AG04449 (cell line): ENCODE results near the gene TMEM119.

Experiments
- CTCF ChIA-PET: fragments of 350-600 bp; formaldehyde crosslinking; extraction: SDS; loops from one replicate; lab custom pipeline; 2021; ENCODE audit warnings: antibody characterized with exemption; lab: Yijun Ruan, JAX
- POLR2A ChIA-PET: fragments of 400-600, 350-600 bp; formaldehyde crosslinking; extraction: SDS; loops from one replicate; lab custom pipeline; 2020; ENCODE audit warnings: antibody characterized with exemption, inconsistent platforms; lab: Yijun Ruan, JAX
- DNase-seq: peaks from one replicate; pipeline ENCODE4 v3.0.0-alpha.2; 2010; ENCODE audit warnings: low read depth, low spot score
- H3K4me3 ChIP-seq: 2 replicates; pipeline ENCODE4 v1.5.1; 2011; ENCODE audit warnings: low read depth, mild to moderate bottlenecking, control low read depth, low read length
- CTCF ChIP-seq: IDR thresholded peaks from one replicate; pipeline ENCODE4 v1.5.1; 2011; ENCODE audit warnings: mild to moderate bottlenecking, moderate library complexity, low read length, control low read depth, inconsistent platforms; ENCODE audit not compliant: insufficient read depth; ENCODE audit errors: missing control alignments

Gene TMEM119

GRCh38 chr12:108582978-108583770, 14.7 kb downstream of the TMEM119 start:
- CTCF ChIA-PET: interaction anchor here (1.1 to 1.8 kb wide), 4 partner anchors 12 to 35 kb away, joined by 3 to 12 read pairs (median 5); no protein-coding TSS in a partner anchor
- POLR2A ChIA-PET: interaction anchor here (0.6 kb wide), 1 partner anchor 10 kb away, joined by 3 read pairs; no protein-coding TSS in a partner anchor
- no peak for DNase-seq
- no peak for TF ChIP-seq CTCF
- H3K4me3 ChIP-seq: no peak overlapping the region

GRCh38 chr12:108582509-108582908, 15.4 kb downstream of the TMEM119 start:
- POLR2A ChIA-PET: no interaction called here

GRCh38 chr12:108581311-108582227, 16.3 kb downstream of the TMEM119 start:
- H3K4me3 ChIP-seq: no peak overlapping the region
- ChIA-PET POLR2A (no interaction called here), CTCF (interaction anchor here (1.1 to 3.8 kb wide), 4 partner anchors 11 to 37 kb away, joined by 4 to 27 read pairs (median 5); no protein-coding TSS in a partner anchor)
- no peak for DNase-seq
- TF ChIP-seq CTCF: no peak

More at GRCh38 chr12:108582509-108582908, 15.4 kb downstream of the TMEM119 start:
- no peak for TF ChIP-seq CTCF
- DNase-seq: no peak
- CTCF ChIA-PET: interaction anchor here (1.1 to 3.8 kb wide), 3 partner anchors 12 to 36 kb away, joined by 5 to 27 read pairs (median 5); no protein-coding TSS in a partner anchor
- no peak overlapping the region for H3K4me3 ChIP-seq

GRCh38 chr12:108580531-108580930, 17.4 kb downstream of the TMEM119 start:
- no peak for DNase-seq
- POLR2A ChIA-PET: interaction anchor here (1.1 kb wide), 1 partner anchor 29 kb away, joined by 3 read pairs; no protein-coding TSS in a partner anchor
- no peak overlapping the region for H3K4me3 ChIP-seq
- CTCF ChIA-PET: interaction anchor here (3.8 kb wide), 1 partner anchor 38 kb away, joined by 27 read pairs; no protein-coding TSS in a partner anchor
- no peak for TF ChIP-seq CTCF

- no peak for TF ChIP-seq CTCF
- H3K4me3 ChIP-seq: no peak overlapping the region
- ChIA-PET CTCF (interaction anchor here (1.0 to 24.1 kb wide), 6 partner anchors 11 to 225 kb away, joined by 5 to 1115 read pairs (median 23); no protein-coding TSS in a partner anchor), POLR2A (no interaction called here)
- no peak for DNase-seq
Observed at GRCh38 chr12:108578813-108579212, 19.1 kb downstream of the TMEM119 start.
